ENCODE data around the gene ACP7. TPM values are rescaled to one million over a fixed set of nuclear protein-coding genes. Genes with fewer than 3 reads are reported as not detected.

The ACP7 gene
- total RNA-seq, 4 donors from 2014 or later: not detected

DNA sequence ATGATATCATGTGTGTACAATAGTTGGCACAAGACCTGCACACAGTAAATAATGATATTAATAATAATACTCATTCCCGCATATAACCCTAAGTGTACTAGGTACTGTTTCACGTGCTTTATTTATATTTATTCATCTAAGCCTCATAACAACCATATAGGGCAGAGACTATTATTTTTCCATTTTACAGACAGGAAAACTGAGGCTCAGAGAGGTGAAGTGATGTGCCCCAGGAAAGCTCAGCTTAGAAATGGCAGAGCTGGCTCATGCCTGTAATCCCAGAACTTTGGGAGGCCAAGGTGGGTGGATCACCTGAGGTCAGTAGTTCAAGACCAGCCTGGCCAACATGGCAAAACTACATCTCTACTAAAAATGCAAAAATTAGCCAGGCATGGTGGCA, 13.6 kb downstream of the ACP7 start:
- TF ChIP-seq, protein P1, sequence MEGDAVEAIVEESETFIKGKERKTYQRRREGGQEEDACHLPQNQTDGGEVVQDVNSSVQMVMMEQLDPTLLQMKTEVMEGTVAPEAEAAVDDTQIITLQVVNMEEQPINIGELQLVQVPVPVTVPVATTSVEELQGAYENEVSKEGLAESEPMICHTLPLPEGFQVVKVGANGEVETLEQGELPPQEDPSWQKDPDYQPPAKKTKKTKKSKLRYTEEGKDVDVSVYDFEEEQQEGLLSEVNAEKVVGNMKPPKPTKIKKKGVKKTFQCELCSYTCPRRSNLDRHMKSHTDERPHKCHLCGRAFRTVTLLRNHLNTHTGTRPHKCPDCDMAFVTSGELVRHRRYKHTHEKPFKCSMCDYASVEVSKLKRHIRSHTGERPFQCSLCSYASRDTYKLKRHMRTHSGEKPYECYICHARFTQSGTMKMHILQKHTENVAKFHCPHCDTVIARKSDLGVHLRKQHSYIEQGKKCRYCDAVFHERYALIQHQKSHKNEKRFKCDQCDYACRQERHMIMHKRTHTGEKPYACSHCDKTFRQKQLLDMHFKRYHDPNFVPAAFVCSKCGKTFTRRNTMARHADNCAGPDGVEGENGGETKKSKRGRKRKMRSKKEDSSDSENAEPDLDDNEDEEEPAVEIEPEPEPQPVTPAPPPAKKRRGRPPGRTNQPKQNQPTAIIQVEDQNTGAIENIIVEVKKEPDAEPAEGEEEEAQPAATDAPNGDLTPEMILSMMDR (IDR thresholded peaks at IDR 0.05): no peak
- ATAC-seq (ENCODE audit: low FRiP score) (no peak), DNase-seq (ENCODE audit: low spot score) (no peak)

GRCh38 chr19:39098365-39099269, 14.4 kb downstream of the ACP7 start:
- no peak for ATAC-seq (ENCODE audit: low FRiP score)
- no peak for DNase-seq (ENCODE audit: low spot score)
- TF ChIP-seq, protein P1 (IDR thresholded peaks at IDR 0.05): no peak

DNA sequence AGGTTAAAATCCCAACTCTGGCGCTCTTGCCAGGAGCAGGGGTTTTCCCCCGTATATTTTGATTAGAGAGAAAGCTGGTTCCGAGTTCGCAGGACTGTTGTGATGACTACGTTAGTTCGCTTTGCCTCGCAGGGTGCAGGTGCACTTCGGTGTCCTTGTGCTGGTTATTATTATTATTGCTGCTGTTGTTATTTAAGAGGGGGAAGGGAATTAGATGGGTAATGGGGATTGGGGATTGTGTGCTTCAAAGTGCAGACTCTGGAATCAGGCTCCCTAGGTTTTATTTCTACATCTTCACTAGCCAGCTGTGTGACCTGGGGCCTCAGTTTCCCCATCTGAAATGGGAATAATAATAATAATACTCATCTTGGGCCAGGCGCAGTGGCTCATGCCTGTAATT, 15.2 kb downstream of the ACP7 start:
- ATAC-seq (ENCODE audit: low FRiP score): no peak
- TF ChIP-seq, protein P1 (IDR thresholded peaks at IDR 0.05): no peak
- no peak for DNase-seq (ENCODE audit: low spot score)

DNA sequence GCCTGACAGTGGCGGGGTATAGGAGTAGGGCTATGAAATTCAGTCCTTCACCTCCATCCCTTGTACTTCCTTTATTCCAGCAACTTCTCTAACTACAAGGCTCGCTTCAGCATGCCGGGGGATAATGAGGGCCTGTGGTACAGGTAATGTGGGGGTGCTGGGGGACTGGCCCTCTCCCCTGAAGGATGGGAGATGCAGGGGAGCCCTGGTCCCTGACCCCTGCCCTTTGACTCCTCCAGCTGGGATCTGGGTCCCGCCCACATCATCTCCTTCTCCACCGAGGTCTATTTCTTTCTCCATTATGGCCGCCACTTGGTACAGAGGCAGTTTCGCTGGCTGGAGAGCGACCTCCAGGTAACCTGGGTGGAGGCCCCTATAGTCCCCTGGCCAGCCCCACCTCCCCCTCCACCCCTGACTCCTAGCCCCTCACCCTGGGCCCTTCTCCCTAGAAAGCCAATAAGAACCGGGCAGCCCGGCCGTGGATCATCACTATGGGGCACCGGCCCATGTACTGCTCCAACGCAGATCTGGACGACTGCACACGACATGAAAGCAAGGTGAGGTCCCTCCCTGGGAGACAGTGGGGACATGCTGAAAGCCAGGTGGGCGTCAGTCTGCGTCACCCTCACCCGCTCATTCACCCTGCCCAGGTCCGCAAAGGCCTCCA, 16.5 kb downstream of the ACP7 start:
- ATAC-seq (ENCODE audit: low FRiP score) (no peak), DNase-seq (ENCODE audit: low spot score) (no peak)
- TF ChIP-seq, protein P1 (IDR thresholded peaks at IDR 0.05): no peak

DNA sequence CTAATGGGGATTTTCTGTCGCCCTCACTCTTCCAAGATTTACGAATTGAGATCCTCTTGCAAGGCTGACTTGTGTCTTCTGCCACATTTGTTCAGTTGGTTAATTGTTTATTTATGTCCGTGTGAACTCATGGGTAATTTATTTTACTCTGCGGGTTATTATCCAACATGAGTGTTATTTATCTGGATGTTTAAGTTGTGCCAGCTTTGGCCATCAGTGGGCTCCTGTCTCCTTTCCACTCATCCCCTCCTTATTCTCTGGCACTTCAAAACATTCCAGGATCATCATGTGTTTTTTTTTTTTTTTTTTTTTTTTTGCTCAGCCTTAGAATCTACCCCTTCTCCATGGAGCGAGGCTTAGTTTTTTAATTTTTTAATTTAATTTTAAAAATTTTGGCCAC, 19.0 kb downstream of the ACP7 start:
- no peak for ATAC-seq (ENCODE audit: low FRiP score)
- no peak for DNase-seq (ENCODE audit: low spot score)
- TF ChIP-seq, protein P1 (IDR thresholded peaks at IDR 0.05): no peak

GRCh38 chr19:39104186-39104596, 20.0 kb downstream of the ACP7 start:
- ATAC-seq (ENCODE audit: low FRiP score): no peak
- TF ChIP-seq, protein P1 (IDR thresholded peaks at IDR 0.05): no peak
- no peak for DNase-seq (ENCODE audit: low spot score)
